Gastroesophageal sphincter (tissue), 4 donors: Measurements from ENCODE around the gene CCDC154. TPM values are rescaled to one million over a fixed set of nuclear protein-coding genes. Genes with fewer than 3 reads are reported as not detected.

Experiments used
- ATAC-seq: fragments of 150-250 bp; one replicate; pipeline ENCODE4 v1.9.1; 2016; ENCODE audit warnings: mild to moderate bottlenecking, moderate library complexity
- H3K27ac ChIP-seq, 4 donors: fragments of 200-600 bp; sonication (generic) in 3 of 4; 1 replicate in 3 of 4; 2 replicates in 1 of 4; pipeline ENCODE4 v1.5.1; 2016 to 2019
- H3K27me3 ChIP-seq: fragments of 200-600 bp; sonication (generic); one replicate; pipeline ENCODE4 v1.5.1; 2019
- H3K36me3 ChIP-seq, 2 donors: fragments of 200-600 bp; sonication (generic); one replicate each; pipeline ENCODE4 v1.5.1; 2019; ENCODE audit warnings: control low read depth in 1 of 2
- H3K4me1 ChIP-seq, 3 donors: fragments of 200-600 bp; sonication (generic); 1 replicate in 2 of 3; 2 replicates in 1 of 3; pipeline ENCODE4 v1.5.1; 2016 to 2019; ENCODE audit warnings: control low read depth in 2 of 3
- H3K4me3 ChIP-seq, 2 donors: fragments of 200-600 bp; sonication (generic); one replicate each; pipeline ENCODE4 v1.5.1; 2019; ENCODE audit warnings: mild to moderate bottlenecking in 1 of 2, moderate library complexity in 1 of 2
- H3K9me3 ChIP-seq, 3 donors: fragments of 200-600 bp; sonication (generic); one replicate each; pipeline ENCODE4 v1.5.1; 2017 to 2019; ENCODE audit warnings: control low read depth in 2 of 3
- CTCF ChIP-seq, 4 experiments: fragments of 200-600 bp in 2 of 4; fragments of 450-650 bp in 2 of 4; sonication (generic) in 1 of 4; IDR thresholded peaks; one replicate each; pipeline ENCODE4 v1.5.1; 2017 to 2019; ENCODE audit warnings: antibody characterized with exemption in 4 of 4, mild to moderate bottlenecking in 2 of 4, moderate library complexity in 2 of 4
- EP300 ChIP-seq: sonication (generic); formaldehyde crosslinking; IDR thresholded peaks from one replicate; pipeline ENCODE4 v1.6.1; 2017; ENCODE audit warnings: antibody characterized with exemption, mild to moderate bottlenecking
- POLR2A ChIP-seq, 2 donors: fragments of 450-650 bp; IDR thresholded peaks; one replicate each; pipeline ENCODE4 v1.6.1; 2017; ENCODE audit warnings: antibody characterized with exemption in 2 of 2, mild to moderate bottlenecking in 2 of 2, moderate library complexity in 1 of 2
- POLR2AphosphoS5 ChIP-seq: sonication (generic); formaldehyde crosslinking; IDR thresholded peaks from one replicate; pipeline ENCODE4 v1.6.1; 2017; ENCODE audit warnings: antibody characterized with exemption
- WGBS, 2 donors: methylation state at CpG; one replicate each; pipeline ENCODE4 v1.1.5; 2018; ENCODE audit warnings: low coverage in 1 of 2; 5-methylcytosine and 5-hydroxymethylcytosine counted together
- total RNA-seq, 4 donors: library from RNA; depleted of rRNA; stranded (reverse); fragments of >200 nt; gene quantifications; one replicate each; pipeline ENCODE4 v1.1.0, GENCODE V29; 2016

CCDC154 gene
- total RNA-seq, 4 donors from 2014 or later, result not detected

GRCh38 chr16:1412847-1413246, 31.5 kb downstream of the CCDC154 start:
- no peaks in the 10 kb centered on the region for H3K27me3 ChIP-seq
- H3K9me3 ChIP-seq, result no peaks in the 10 kb centered on the region
- ATAC-seq, result no peak
- peaks cover 0 to 66% (median 9%) of the 10 kb centered on the region in 3 donors for H3K4me1 ChIP-seq
- peaks cover 0 to 38% of the 10 kb centered on the region in 2 donors for H3K36me3 ChIP-seq
- no peak for TF ChIP-seq EP300
- no peak for TF ChIP-seq CTCF (IDR thresholded peaks at IDR 0.05)
- no peak for TF ChIP-seq POLR2AphosphoS5
- TF ChIP-seq POLR2A (IDR thresholded peaks at IDR 0.05), result no peak
- H3K27ac ChIP-seq, result no peak overlapping the region
- no CpG with 5 or more reads among the region's 2 CpGs for WGBS, 2 donors
- H3K4me3 ChIP-seq, result peak overlapping the region in 1 of 2 donors; percentile 96

DNA sequence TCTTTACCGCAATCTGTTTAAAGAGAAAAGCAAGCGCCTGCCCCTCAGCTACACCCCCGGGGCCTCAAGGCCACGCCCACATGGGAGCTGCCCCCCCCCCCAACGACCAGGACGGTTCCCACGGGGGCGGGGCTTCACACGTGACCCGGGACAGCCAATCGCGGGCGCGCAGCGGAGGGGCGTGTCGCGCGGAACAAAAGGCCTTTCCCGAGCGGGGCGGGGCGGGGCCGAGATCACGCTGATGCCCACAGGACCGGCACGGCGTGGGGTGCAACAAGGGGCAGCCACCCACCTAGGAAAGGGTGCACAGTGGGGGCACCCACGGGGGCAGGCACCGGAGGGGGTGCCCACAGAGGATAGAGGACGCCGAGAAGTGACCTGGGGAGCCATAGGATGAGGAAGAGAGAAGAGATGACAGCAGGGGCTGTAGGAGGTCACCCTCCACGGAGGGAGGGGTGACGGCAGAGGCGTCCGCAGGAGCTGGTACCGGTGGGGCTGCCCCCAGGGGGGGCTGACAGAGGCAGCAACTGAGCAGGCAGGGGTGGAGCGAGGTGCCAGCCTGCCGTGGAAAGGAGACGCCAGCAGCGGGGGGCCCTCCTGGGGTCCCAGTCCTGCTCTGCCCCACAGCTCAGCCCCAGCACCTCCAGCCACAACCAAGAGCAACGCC, 36.1 kb downstream of the CCDC154 start:
- no peak for TF ChIP-seq CTCF (IDR thresholded peaks at IDR 0.05)
- TF ChIP-seq POLR2AphosphoS5, result no peak
- no peak for TF ChIP-seq POLR2A (IDR thresholded peaks at IDR 0.05)
- no peak for TF ChIP-seq EP300
- Histone ChIP-seq H3K9me3 (no peaks in the 10 kb centered on the region), H3K27ac (peak overlapping the region in 3 of 4 donors; percentile 34 to 74 (median 58)), H3K4me3 (peak overlapping the region; percentile 2 to 51), H3K36me3 (peaks cover 0 to 76% of the 10 kb centered on the region in 2 donors), H3K27me3 (no peaks in the 10 kb centered on the region), H3K4me1 (peaks cover 0 to 58% (median 9%) of the 10 kb centered on the region in 3 donors)
- 1 to 3% methylated on average over 6 to 14 of the region's 42 CpGs for WGBS, 2 donors
- ATAC-seq, result peak; percentile 95

DNA sequence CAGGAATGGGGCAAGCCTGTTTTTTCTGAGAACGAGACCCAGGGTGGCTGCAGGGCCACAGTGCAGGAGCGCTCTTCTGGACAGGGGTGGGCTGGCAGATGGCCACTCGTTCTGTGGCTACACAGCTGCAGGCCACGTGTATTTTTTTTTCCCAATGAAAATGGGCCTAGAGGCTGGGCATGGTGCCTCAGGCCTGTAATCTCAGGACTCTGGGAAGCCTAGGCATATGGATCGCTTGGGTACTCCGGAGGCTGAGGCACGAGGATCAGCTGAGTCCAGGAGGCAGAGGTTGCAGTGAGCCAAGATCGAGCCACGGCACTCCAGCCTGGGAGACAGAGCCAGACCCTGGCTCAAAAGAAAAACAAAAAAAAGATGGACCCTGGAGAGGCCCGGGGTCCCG, 36.6 kb downstream of the CCDC154 start:
- H3K27me3 ChIP-seq, result no peaks in the 10 kb centered on the region
- H3K9me3 ChIP-seq, result no peaks in the 10 kb centered on the region
- WGBS, 2 donors, result 13 to 35% methylated on average over 3 to 7 of the region's 11 CpGs
- peaks cover 0 to 53% (median 9%) of the 10 kb centered on the region in 3 donors for H3K4me1 ChIP-seq
- peak overlapping the region in 3 of 4 donors; percentile 20 to 74 (median 58) for H3K27ac ChIP-seq
- H3K36me3 ChIP-seq, result peaks cover 0 to 79% of the 10 kb centered on the region in 2 donors
- ATAC-seq, result peak; percentile 22
- peak overlapping the region; percentile 2 to 51 for H3K4me3 ChIP-seq
- TF ChIP-seq CTCF (IDR thresholded peaks at IDR 0.05) (no peak), EP300 (no peak), POLR2A (IDR thresholded peaks at IDR 0.05) (no peak)

GRCh38 chr16:1403733-1404132, 40.6 kb downstream of the CCDC154 start:
- Histone ChIP-seq H3K36me3 (peaks cover 0 to 83% of the 10 kb centered on the region in 2 donors), H3K4me1 (peaks cover 0 to 19% (median 5%) of the 10 kb centered on the region in 3 donors), H3K9me3 (no peaks in the 10 kb centered on the region), H3K27ac (no peak overlapping the region), H3K27me3 (no peaks in the 10 kb centered on the region), H3K4me3 (no peak overlapping the region)
- 40% methylated on average over 1 of the region's 14 CpGs; no CpG with 5 or more reads in 1 of the 2 donors for WGBS, 2 donors
- ATAC-seq, result no peak
- TF ChIP-seq POLR2AphosphoS5, result no peak
- TF ChIP-seq EP300, result no peak

- 89 to 93% methylated on average over 3 to 7 of the region's 22 CpGs for WGBS, 2 donors
- Histone ChIP-seq H3K9me3 (no peaks in the 10 kb centered on the region), H3K36me3 (peaks cover 0 to 90% of the 10 kb centered on the region in 2 donors), H3K27me3 (no peaks in the 10 kb centered on the region), H3K27ac (no peak overlapping the region), H3K4me3 (no peak overlapping the region), H3K4me1 (peaks cover 0 to 12% (median 0%) of the 10 kb centered on the region in 3 donors)
- no peak for TF ChIP-seq EP300
- TF ChIP-seq CTCF (IDR thresholded peaks at IDR 0.05), result no peak
- TF ChIP-seq POLR2A (IDR thresholded peaks at IDR 0.05), result no peak
- no peak for TF ChIP-seq POLR2AphosphoS5
- no peak for ATAC-seq
Observed at GRCh38 chr16:1403036-1403435, 41.3 kb downstream of the CCDC154 start.
